Measurements from ENCODE around the gene IL1F10.

DNA sequence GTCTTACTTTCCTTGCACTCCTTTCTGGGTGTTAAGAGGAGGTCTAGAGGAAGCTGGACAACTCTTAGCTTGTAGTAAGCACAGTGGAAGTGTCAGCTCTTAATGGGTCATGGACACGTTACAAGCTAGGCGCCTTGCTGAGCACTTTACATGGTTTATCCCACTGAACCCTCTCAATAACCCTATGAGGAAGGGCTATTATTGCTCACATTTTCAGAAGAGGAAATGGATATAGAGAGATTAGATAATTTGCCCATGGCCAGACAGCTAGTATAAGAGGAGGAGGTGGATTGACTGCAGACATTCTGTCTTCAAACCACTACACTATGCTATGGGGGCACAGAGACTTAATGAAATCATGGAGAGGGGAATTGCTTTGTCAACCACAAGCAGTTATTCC is 51.3 kb downstream of the IL1F10 start:
- TF ChIP-seq EZH2 (IDR thresholded peaks at IDR 0.05; ENCODE audit: insufficient read depth, low read length) (no peak), CTCF (IDR thresholded peaks at IDR 0.05; ENCODE audit: insufficient read depth, low read depth, low read length) (no peak)
